Measurements from ENCODE around the gene LAMA2.

The LAMA2 gene

GRCh38 chr6:129398764-129399163 is 515.8 kb downstream of the LAMA2 start:
- DNase-seq: no peak

- no peak for DNase-seq
Observed at GRCh38 chr6:129402244-129402643, 519.3 kb downstream of the LAMA2 start.

- no peak for DNase-seq
Observed at GRCh38 chr6:129411092-129411491, 528.2 kb downstream of the LAMA2 start.

GRCh38 chr6:129416337-129416990 is 533.5 kb downstream of the LAMA2 start:
- no peak for DNase-seq

GRCh38 chr6:129417416-129418086 is 534.6 kb downstream of the LAMA2 start:
- DNase-seq: no peak

- DNase-seq: no peak
Observed at GRCh38 chr6:129419324-129419723, 536.4 kb downstream of the LAMA2 start.

- DNase-seq: no peak
Observed at GRCh38 chr6:129426343-129426742, 543.4 kb downstream of the LAMA2 start.

GRCh38 chr6:129429956-129430355 is 547.0 kb downstream of the LAMA2 start:
- DNase-seq: no peak

- peak in 1 of 2 experiments; percentile 22 for DNase-seq
Observed at GRCh38 chr6:129432738-129433137, 549.8 kb downstream of the LAMA2 start.

- DNase-seq: no peak
Observed at GRCh38 chr6:129434091-129434490, 551.2 kb downstream of the LAMA2 start.

GRCh38 chr6:129440691-129441090 is 557.8 kb downstream of the LAMA2 start:
- DNase-seq: peak; percentile 52 to 88

GRCh38 chr6:129444683-129445082 is 561.7 kb downstream of the LAMA2 start:
- no peak for DNase-seq

GRCh38 chr6:129446272-129447197 is 563.6 kb downstream of the LAMA2 start:
- peak in 1 of 2 experiments; percentile 22 for DNase-seq

- no peak for DNase-seq
Observed at GRCh38 chr6:129447198-129447565, 564.2 kb downstream of the LAMA2 start.

- DNase-seq: no peak
Observed at GRCh38 chr6:129448965-129449364, 566.0 kb downstream of the LAMA2 start.

- no peak for DNase-seq
Observed at GRCh38 chr6:129451187-129451586, 568.2 kb downstream of the LAMA2 start.

GRCh38 chr6:129453073-129453472 is 570.1 kb downstream of the LAMA2 start:
- no peak for DNase-seq

- DNase-seq: no peak
Observed at GRCh38 chr6:129454488-129454887, 571.5 kb downstream of the LAMA2 start.

GRCh38 chr6:129455126-129455769 is 572.3 kb downstream of the LAMA2 start:
- no peak for DNase-seq

- DNase-seq: no peak
Observed at GRCh38 chr6:129460221-129460620, 577.3 kb downstream of the LAMA2 start.

- no peak for DNase-seq
Observed at GRCh38 chr6:129469070-129469662, 586.2 kb downstream of the LAMA2 start.

- no peak for DNase-seq
Observed at GRCh38 chr6:129472239-129472638, 589.3 kb downstream of the LAMA2 start.

- DNase-seq: no peak
Observed at GRCh38 chr6:129473546-129473945, 590.6 kb downstream of the LAMA2 start.

Data from NCI-H524 (cell line).